Measurements from ENCODE around the gene KRTAP12-2.
"Not testable (repeated sequence)": the region's sequence is repeated elsewhere in the genome, so short reads cannot be mapped to it uniquely, and the experiment has no call there.

KRTAP12-2 gene

GRCh38 chr21:44692798-44693512 is 26.2 kb upstream of the KRTAP12-2 start:
- in situ Hi-C loops (cut with HindIII; ENCODE audit: low sequenced_read_pairs) = loop anchor here (5.0 kb wide), 1 partner anchor 46 kb away; the partner anchor contains the start of gene KRTAP10-11
- no peak overlapping the region for H3K4me3 ChIP-seq (ENCODE audit: low read depth, low read length)
- no peak for TF ChIP-seq CTCF (IDR thresholded peaks at IDR 0.05; ENCODE audit: low read depth, low read length, missing control alignments)
- no peak for DNase-seq (ENCODE audit: low read depth)

GRCh38 chr21:44691686-44692085 is 25.0 kb upstream of the KRTAP12-2 start:
- no peak for DNase-seq (ENCODE audit: low read depth)
- TF ChIP-seq CTCF (IDR thresholded peaks at IDR 0.05; ENCODE audit: low read depth, low read length, missing control alignments) = no peak
- no peak overlapping the region for H3K4me3 ChIP-seq (ENCODE audit: low read depth, low read length)
- in situ Hi-C loops (cut with HindIII; ENCODE audit: low sequenced_read_pairs) = loop anchor here (5.0 kb wide), 1 partner anchor 44 kb away; the partner anchor contains the start of gene KRTAP10-11

GRCh38 chr21:44689740-44690139 is 23.0 kb upstream of the KRTAP12-2 start:
- not testable (repeated sequence) for H3K4me3 ChIP-seq (ENCODE audit: low read depth, low read length); DNase-seq (ENCODE audit: low read depth)
- in situ Hi-C loops (cut with HindIII; ENCODE audit: low sequenced_read_pairs) = loop anchor here (5.0 kb wide), 1 partner anchor 42 kb away; the partner anchor contains the start of gene KRTAP10-11

GRCh38 chr21:44687671-44688070 is 20.9 kb upstream of the KRTAP12-2 start:
- in situ Hi-C loops (cut with HindIII; ENCODE audit: low sequenced_read_pairs) = no loop called here
- TF ChIP-seq CTCF (IDR thresholded peaks at IDR 0.05; ENCODE audit: low read depth, low read length, missing control alignments) = no peak
- no peak for DNase-seq (ENCODE audit: low read depth)
- H3K4me3 ChIP-seq (ENCODE audit: low read depth, low read length) = no peak overlapping the region

- in situ Hi-C loops (cut with HindIII; ENCODE audit: low sequenced_read_pairs) = no loop called here
- H3K4me3 ChIP-seq (ENCODE audit: low read depth, low read length) = no peak overlapping the region
- DNase-seq (ENCODE audit: low read depth) = no peak
- no peak for TF ChIP-seq CTCF (IDR thresholded peaks at IDR 0.05; ENCODE audit: low read depth, low read length, missing control alignments)
Observed at GRCh38 chr21:44686843-44687561, 20.3 kb upstream of the KRTAP12-2 start.

GRCh38 chr21:44686000-44686781 is 19.5 kb upstream of the KRTAP12-2 start:
- TF ChIP-seq CTCF (IDR thresholded peaks at IDR 0.05; ENCODE audit: low read depth, low read length, missing control alignments) = no peak
- DNase-seq (ENCODE audit: low read depth) = no peak

GRCh38 chr21:44685050-44685449 is 18.3 kb upstream of the KRTAP12-2 start:
- DNase-seq (ENCODE audit: low read depth); in situ Hi-C loops (cut with HindIII; ENCODE audit: low sequenced_read_pairs): not testable (repeated sequence)

More at GRCh38 chr21:44686000-44686781, 19.5 kb upstream of the KRTAP12-2 start:
- in situ Hi-C loops (cut with HindIII; ENCODE audit: low sequenced_read_pairs) = no loop called here
- H3K4me3 ChIP-seq (ENCODE audit: low read depth, low read length) = no peak overlapping the region

More at GRCh38 chr21:44685050-44685449, 18.3 kb upstream of the KRTAP12-2 start:
- H3K4me3 ChIP-seq (ENCODE audit: low read depth, low read length) = not testable (repeated sequence)

Data from astrocyte of the cerebellum (primary cell).